NCI-H2081 treated with DMSO at 0.1 percent for 48 hours (cell line): ENCODE data around the gene KCNJ9.
"Not testable (repeated sequence)": the region's sequence is repeated elsewhere in the genome, so short reads cannot be mapped to it uniquely, and the experiment has no call there.

Source experiments
- DNase-seq: peaks from one replicate; lab custom pipeline; 2025; lab: John Stamatoyannopoulos, UW

The KCNJ9 gene

GRCh38 chr1:160104486-160104885 lies 23.1 kb downstream of the KCNJ9 start:
- no peak for DNase-seq

DNA sequence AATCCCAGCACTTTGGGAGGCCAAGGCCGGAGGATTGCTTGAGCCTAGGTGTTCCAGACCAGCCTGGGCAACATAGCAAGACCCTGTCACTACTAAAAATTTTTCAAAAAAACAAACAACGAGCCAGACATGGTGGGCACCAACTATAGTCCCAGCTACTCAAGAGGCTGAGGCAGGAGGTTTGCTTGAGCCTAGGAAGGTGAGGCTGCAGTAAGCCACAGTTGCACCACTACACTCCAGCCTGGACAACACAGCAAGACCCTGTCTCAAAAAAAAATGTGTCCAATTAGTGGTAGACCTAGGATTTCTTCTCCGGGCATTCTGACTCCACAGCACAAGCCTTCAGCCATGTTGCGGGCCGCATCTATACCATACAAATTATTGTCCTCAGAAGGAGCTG lies 23.8 kb downstream of the KCNJ9 start:
- no peak for DNase-seq

DNA sequence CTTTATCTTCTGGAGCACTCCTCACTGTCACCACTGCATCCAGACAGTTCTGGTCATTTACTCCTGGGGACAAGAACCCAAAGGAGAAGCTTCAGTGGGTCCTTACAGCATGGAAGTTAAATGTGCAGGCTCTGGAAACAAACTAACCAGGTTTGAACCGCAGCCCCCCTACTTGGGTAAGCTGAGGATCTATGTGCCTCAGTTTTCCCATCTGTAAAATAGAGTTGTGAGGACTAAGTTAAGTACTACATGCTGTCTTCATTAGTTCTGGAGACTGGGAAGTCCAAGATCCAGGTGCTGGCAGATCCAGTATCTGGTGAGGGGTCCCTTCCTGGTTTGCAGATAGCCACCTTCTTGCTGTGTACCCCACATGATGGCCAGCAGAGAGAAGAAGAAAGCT lies 26.2 kb downstream of the KCNJ9 start:
- no peak for DNase-seq

DNA sequence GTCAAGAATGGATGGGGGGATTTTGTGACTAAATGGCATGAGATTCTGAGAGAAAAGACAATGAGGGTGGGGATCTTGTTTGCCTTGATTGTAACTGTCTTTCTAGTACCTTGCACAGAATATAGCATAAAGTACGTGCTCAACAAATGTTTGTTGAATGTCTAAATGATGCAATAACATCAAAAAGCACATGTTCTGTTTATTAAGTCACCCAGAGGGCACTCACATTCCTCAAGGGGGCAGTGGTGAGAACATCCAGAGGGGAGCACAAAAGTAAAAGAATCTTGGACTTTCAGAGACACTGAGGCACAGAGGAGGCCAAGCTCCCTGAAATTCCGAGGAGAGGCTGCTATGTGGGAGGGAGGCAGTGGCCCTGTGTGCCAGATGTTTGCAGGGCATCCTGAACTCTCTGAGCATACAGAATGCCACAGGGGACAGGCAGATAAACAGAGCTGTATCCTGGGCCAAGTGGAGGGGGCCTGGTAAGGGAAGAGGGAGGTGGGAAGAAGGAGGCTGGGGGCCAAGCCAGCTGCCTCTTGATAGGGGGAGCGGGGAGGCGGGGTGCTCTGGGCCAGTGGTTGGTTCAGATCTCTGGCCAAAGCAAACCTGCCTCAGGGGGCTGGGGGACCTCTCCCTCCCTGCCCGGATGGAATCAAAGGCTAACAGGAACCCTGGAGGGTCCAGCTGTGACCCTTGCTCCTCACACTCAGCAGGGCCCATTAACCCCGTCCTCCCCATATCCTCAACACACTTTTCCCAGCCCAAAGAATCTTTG lies 27.7 kb downstream of the KCNJ9 start:
- no peak for DNase-seq

GRCh38 chr1:160109686-160110085 lies 28.3 kb downstream of the KCNJ9 start:
- DNase-seq: no peak

GRCh38 chr1:160111462-160111861 lies 30.1 kb downstream of the KCNJ9 start:
- DNase-seq: not testable (repeated sequence)

DNA sequence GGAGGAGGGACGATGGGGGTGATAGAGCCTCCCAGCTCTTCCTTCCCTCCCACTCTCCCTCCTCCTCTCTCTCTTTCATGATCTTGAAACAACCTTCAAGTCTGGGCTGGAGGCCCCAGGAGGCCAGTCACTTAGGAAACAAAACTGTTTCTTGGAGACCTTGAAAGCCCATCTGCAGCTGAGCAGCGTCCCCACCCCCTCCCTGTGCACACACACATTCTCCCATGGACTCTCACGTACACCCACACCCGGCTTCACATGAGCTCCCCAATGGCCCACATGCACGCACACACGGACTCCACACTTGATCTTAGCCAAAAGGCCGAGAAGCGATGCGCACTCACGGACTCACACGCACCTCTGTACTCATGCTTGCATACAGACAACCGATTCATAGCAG lies 31.0 kb downstream of the KCNJ9 start:
- DNase-seq: no peak

DNA sequence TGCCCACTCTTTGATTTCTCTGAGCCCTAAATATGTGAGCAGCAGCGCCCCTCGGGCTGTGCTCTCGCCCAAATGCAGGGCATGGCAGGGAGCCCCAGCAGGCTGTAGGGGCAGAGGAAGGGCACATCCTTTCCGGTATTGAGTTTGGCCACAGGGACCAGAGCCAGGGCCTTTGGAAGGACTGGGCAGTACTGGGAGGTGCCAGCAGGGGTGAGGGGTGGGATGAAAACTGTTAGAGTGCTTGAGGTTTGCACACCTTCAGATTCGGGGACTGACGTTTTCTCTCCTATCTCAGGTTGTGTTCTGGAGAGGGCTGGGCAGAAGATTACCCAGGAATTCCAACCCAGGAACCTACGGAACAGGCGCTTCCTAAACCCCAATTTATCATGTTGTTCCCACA lies 32.1 kb downstream of the KCNJ9 start:
- DNase-seq: no peak

GRCh38 chr1:160114085-160114484 lies 32.7 kb downstream of the KCNJ9 start:
- DNase-seq: no peak

DNA sequence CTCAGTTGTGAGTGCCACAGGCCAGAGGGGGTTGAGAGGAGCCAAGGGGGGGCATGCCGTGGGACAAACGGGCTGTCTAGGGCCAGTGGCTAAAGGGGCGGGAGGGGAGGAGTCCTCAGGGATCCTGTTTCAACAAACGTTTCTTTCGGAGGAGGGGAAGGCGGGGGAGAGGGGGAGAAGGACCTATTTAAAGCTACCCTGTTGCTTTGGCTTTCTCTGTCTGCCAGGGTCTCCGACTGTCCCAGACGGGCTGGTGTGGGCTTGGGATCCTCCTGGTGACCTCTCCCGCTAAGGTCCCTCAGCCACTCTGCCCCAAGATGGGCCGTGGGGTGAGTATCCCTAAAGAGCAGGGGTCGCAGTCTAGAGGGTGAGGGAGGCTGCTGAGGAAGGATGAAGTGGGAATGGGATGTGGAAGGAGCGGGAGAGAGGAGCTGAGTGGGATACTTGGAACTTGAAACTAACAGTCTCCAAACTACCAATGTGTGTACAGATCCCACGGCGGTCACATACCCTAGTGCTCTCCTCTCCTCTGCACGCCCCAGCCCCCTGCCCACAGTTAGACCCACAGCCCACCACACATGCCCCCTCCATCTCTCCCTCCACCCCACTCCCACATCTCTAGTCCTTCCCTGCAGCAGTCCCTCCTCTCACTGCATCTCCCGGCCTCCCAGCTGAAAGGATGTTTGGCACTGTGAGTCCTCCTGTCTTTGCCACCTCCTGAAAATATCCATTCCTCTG lies 34.4 kb downstream of the KCNJ9 start, which contains the start of gene ATP1A2:
TSS of gene ATP1A2 (plus strand) at position 215 of the 738 bp plus-strand sequence. CDS start at position 318, 103 bp downstream.
- DNase-seq: no peak

- DNase-seq: no peak
These were observed 35.2 kb downstream of the KCNJ9 start for GRCh38 chr1:160116283-160117147.

DNA sequence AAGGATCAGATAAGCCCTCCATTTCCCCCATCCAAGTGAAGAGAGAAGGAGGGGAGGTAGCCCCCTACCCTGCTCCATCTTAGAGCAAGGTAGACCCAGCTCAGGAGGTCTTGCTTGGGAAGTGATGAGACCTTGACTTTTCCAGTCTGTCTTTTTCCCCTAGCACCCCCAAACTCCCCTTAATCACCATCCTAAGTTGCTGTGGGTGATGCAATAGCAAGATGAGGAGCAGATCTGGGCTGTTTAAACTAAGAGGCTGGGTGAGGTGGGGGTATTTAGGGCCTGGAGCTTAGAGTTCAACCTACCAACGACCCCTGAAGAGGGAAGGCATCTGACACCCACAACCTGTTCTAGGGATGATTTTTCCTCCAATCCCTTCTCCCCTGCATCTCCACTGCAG lies 36.0 kb downstream of the KCNJ9 start:
- DNase-seq: no peak

GRCh38 chr1:160117709-160118183 lies 36.4 kb downstream of the KCNJ9 start:
- DNase-seq: no peak

- no peak for DNase-seq
These were observed 37.6 kb downstream of the KCNJ9 start for GRCh38 chr1:160118928-160119327.

DNA sequence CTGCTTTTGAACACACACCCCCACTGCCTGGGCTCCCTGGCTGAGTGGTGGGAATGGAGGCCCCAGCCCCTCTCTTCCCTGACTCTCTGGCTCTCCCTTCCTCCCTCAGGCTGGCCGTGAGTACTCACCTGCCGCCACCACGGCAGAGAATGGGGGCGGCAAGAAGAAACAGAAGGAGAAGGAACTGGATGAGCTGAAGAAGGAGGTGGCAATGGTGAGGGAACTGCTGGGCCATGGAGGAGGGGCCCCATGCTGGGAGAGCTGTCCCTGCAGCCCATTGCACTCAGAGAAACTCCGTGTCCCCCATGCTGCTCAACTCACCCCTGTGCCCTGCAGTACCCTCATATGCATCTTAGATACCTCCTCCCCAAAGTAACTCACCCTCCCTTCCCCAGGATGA lies 39.5 kb downstream of the KCNJ9 start:
- no peak for DNase-seq

- no peak for DNase-seq
These were observed 40.0 kb downstream of the KCNJ9 start for GRCh38 chr1:160121388-160121787.

DNA sequence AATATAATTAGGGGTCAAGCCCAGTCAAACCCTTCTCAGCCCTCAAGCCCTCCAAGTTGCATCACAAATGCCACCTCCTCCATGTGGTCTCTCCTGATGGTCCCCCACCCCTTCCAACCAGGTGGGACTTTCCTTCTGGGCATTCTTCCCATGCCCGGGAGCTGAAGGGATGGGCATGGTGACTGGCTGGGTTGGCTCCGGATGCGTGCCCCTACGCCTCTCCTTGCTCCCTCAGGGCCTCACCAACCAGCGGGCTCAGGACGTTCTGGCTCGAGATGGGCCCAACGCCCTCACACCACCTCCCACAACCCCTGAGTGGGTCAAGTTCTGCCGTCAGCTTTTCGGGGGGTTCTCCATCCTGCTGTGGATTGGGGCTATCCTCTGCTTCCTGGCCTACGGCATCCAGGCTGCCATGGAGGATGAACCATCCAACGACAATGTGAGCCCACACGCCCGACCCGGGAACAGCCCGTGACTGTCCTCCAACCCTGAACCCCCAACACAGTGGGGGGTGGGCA lies 41.7 kb downstream of the KCNJ9 start:
- DNase-seq: no peak

- no peak for DNase-seq
These were observed 42.4 kb downstream of the KCNJ9 start for GRCh38 chr1:160123726-160124125.

GRCh38 chr1:160124705-160125478 lies 43.6 kb downstream of the KCNJ9 start:
- no peak for DNase-seq

DNA sequence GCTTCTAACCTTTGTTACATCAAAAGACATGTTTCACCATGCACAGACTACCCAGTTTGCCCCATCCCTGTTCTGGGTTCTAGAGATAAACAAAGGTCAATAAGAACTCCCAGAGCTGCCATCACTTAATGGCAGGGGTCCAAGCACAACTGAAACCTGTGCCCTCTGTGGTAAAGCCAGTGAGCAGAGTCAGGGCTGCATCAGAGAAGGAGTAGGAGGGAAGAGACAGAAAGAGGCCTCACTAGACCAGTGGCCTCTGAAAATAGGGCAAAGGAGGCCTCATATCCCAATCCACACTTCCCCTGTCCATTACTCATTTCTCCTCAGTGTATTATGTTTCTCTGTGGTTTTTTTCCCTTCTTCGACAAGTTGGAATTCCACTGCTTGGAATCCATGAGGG lies 44.4 kb downstream of the KCNJ9 start:
- no peak for DNase-seq

DNA sequence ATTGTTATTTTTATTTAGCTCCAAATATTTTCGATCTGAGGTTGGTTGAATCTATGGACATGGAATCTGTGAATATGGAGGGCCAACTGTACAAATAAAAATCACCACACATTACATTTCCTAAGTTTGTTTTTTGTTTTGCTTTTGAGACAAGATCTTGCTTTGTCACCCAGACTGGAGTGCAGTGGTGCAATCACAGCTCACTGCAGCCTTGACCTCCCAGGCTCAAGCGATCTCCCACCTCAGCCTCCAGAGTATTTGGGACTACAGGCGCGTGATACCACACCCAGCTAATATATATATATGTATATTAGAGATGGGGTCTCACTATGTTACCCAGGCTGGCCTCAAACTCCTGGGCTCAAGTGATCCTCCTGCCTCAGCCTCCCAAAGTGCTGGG lies 45.0 kb downstream of the KCNJ9 start:
- DNase-seq: not testable (repeated sequence)
